Activated CD4-positive, alpha-beta T cell treated with anti-CD3 and anti-CD28 coated beads, Interleukin-2, amount 50 U/mL, for 4 hours (primary cell): Measurements from ENCODE around the gene PLCG2.
"Not testable (repeated sequence)": the region's sequence is repeated elsewhere in the genome, so short reads cannot be mapped to it uniquely, and the experiment has no call there.

Experiments
- DNase-seq, 2 experiments: peaks; one replicate each; pipeline ENCODE4 v3.0.0-alpha.2; 2020

The PLCG2 gene

DNA sequence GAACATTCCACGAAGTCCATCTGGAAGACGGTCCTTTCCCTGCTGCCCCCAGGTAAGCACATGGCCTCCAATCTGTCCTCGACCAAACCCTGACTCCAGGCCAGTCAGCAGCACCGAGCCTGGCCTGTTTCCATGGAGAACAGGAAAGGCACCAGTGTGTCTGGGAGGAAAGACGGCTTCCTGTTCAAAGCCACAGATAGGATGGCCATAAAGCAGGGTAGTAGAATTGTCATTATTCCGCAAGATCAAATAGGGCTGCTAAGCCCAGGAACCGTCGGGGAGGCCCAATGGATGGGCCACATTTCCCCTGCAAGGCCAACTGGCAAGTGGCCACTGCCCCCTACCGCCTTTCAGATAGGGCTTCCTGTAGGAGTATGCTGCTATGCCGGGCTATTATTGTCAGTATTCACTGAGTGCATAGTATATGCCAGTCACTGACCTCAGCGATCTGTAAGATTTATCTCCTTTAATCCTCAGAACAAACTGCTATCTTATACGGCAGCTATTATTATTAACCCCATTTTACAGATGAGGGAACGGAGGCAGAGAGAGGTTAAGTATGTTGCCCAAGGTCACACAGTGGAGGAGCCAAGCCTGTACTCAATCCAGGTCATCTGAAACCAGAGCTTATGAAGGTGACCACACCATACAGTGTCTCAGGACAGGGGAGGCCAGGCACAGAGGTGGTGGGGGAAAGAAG lies 23.0 kb upstream of the PLCG2 start:
- no peak for DNase-seq

DNA sequence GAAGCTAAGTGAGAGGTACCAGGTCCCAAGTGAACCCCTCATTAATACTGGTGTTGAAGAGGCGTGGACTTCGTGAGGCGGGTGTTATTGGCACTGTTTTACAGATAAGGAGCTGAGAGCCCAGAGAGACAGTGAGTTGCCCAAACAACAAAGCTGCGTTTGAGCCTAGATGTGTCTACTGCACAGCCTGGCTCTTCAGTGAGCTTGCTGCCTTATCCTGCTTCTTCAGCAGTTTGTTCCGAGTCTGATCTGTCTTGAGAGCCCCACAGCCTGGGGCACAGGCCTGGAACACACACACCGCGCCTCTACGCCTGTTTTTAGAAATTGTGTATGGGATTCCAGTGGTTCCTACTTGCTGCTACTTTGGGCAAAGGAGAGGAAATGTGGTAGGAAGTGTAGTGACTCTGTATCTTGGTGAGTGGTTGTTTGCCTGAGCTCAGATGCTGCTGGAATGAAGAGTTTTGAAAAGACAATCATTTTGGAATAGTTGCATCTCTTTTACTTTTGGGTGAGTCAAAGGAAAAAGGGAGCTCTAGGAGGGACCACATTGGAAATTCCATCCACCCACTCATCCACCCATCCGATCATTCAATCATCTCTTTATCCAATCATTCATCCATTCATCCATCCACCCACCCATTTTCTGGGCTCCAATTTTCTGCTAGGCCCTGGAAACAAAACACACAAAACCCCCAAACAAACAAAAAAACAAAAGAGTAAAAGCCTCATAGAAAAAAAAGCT lies 22.3 kb upstream of the PLCG2 start:
- DNase-seq = no peak

DNA sequence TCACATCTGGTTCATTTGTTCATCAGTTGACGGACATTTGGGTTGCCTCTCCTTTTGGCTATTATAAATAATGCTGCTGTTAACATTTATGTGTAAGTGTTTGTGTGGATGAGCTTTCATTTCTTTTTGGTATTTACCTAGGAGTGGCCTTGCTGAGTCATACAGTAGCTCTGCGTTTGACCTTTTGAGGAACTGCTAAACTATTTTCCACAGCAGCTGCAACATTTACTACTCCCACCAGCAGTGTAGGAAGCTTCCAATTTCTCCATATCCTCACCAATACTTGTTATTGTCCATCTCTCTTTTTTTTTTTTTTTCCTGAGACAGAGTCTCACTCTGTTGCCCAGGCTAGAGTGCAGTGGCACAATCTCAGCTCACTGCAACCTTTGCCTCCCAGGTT lies 20.7 kb upstream of the PLCG2 start:
- no peak for DNase-seq

DNA sequence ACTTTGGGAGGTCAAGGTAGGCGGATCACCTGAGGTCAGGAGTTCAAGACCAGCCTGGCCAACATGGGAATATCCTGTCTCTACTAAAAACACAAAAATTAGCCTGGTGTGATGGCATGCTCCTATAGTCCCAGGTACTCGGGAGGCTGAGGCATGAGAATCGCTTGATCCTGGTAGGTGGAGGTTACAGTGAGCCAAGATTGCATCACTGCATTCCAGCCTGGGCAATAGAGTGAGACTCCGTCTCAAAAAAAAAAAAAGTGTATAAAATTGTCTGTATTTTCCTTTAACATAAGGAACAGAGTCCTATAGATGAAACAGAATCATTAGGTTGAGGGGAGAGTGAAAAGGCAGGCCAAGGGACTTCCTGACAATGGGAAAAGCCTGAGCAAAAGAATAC lies 16.8 kb upstream of the PLCG2 start:
- DNase-seq = not testable (repeated sequence)

DNA sequence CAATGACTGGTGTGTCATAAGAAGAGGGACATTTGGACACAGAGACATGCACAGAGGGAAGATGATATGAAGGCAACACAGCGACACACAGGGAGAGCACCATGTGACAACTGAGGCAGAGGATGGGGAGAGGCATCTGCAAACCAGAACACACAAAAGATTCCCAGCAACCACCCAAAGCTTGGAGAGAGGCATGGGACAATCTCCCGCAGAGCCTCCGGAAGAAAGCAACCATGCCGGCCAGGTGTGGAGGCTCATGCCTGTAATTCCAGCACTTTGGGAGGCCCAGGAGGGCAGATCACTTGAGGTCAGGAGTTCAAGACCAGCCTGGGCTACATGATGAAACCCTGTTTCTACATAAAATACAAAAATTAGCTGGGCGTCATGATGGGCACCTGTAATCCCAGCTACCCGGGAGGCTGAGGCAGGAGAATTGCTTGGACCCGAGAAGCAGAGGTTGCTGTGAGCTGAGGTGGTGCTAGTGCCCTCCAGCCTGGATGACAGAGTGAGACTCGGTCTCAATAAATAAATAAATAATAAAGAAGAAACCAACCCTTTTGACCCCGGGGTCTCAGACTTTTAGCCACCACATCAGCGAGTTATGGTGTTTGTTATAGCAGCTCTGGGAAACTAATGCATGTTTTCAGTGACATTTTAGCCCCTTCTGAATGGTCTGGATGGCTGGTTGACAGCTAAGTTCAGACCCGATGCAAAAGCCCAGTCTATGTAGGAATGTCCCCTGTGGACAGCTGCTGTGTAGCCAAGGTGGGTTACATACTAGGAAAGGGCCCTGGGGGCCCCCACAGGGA lies 13.8 kb upstream of the PLCG2 start:
- DNase-seq = no peak

DNA sequence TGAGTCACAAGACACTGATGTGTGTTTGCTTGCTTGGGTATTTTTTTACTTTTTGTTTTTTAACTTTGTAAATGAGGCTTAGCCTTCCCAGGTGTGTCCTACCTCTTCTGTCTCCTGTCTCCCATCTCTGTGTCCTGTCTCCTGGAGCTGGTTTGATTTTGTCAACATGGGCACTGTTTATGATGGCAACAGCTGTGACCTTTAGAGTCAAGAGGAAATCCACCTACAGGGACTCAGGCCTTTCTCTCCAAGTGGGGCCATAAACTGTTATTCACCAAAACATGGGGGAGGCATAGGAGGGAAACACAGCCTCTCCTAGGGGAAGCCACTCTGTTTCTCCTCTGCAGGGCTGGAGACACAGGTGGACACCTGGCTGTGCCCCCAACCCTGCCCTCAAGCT lies 13.1 kb upstream of the PLCG2 start:
- no peak for DNase-seq

DNA sequence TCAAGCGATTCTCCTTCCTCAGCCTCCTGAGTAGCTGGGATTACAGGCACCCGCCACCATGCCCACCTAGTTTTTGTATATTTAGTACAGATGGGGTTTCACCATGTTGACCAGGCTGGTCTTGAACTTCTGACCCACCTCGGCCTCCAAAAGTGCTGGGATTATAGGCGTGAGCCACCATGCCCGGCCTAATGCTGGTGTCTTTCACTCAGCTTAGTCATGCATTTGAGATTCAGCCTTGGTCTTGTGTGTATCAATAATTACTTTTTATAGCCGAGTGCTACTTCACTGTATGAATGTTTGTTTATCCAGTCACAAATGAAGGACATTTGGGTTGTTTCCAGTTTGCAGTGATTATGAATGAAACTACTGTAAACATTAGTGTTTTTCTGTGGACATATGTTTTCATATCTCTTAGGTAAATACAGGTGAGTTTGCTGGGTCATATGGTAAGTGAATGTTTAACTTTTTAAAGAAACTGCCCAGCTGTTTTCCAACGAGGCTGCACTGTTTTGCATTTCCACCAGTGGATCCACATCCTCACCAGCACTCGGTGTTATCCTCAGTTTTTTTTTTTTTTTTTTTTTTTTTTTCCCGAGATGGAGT lies 11.0 kb upstream of the PLCG2 start:
- no peak for DNase-seq

DNA sequence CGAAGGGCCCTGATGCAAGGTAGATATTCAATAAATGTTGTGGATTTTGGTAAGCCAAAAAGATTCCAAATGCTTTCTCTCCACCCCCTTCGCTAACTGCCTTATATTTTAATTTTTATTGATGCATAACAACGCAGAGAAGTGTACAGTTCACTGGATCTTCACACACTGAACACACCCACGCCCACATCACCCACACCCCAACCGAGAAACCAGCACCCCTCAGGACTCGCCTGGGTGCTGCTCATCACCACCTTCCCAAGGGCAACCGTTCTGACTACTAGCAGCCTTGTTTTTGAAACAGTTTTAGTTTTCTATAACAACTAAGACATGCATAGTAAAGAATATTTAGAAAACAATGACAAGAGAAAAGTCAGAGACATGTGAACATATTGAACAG lies 9.1 kb upstream of the PLCG2 start:
- DNase-seq = no peak

DNA sequence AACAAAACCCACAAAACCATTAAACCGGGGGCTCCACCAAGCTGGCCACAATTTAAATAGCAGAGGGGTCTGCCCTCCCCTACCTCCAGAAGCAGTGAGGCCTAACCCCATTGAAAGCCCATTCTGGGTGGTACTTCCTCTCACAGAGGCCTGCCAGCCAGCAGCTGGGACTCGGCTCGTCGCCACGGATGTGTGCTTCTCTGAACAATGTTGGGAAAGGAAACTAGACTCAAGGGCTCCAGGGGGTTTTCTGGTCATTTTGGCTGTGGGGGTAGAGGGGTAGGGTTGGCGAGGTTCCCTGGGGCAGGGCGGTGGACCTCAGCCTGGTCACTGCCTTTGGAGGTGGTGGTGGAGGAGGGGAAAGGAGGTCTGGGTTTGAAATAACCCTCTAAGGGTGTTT lies 4.7 kb upstream of the PLCG2 start:
- DNase-seq = no peak

DNA sequence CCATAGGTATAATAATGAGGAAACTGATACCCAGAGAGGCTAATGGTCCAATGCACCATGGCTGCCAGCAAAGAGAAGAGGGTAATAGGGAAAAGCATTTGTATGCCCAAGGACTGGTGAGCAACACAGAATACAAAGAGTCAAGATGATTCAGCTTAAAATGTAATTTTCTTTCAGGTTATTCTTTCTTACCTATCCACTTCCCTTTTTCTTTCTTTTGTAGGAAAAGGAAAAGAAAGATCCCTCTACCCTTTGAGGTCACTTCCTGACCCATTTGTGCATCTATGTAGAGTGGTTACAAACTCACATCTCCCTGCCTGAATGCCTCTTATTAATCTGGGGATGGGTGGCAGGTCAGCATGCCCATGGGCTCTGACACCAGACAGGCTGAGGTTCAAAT lies 3.5 kb upstream of the PLCG2 start:
- DNase-seq = no peak

DNA sequence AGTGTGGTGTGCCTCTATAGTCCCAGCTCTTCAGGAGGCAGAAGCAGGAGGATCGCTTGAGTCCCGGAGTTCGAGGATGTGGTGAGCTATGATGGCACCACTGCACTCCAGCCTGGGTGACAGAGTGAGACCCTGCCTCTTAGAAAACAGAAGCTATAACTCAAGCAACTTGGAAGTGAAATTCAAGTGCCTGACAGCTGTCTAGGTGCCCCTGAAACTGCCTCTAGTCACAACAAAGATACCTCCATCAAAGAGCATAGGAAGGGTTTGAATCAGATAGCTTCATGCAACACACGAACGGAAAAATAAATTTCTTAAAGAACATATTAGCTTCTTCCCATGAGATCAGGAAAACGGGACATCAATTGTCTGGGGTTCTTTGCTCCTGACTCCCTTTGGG lies 860 bp upstream of the PLCG2 start:
- no peak for DNase-seq

DNA sequence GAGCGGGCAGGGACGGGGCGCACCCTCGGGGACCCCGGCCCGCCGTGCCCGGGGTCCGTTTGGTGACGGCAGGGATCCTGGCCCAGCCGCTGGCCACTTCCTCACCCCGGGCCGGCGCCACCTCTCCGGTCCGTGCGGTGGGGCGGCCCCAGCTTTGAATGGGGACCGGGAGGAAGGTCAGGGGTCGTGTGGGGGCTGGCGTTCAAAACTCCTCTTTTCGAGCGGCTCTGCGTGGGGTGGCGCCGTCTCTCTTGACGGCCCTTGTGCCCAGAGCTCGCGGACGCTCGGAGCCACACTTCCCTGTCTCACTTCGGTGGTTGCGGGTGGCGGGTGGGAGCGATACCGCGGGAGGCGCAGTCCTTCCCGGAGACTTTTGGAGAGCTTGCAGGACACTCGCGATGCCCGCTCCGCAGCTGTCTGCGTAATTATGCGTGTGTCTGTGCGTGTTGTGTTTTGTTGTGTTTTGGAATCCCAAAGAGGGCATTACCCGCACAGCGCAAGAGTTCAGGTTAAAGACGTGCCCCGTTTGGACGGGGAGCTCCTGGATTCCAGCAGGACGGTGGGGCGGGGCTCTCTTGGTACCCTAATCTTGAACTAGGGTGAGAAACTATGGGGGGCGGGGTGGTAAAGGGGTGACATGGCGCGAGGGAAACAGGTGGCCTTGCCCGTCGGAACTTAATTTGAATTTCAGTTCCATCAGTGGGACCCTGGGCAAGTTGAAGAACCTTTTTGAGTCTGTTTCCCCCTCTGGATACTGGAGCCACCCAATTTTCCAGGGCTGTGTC lies 637 bp downstream of the PLCG2 start:
- no peak for DNase-seq

DNA sequence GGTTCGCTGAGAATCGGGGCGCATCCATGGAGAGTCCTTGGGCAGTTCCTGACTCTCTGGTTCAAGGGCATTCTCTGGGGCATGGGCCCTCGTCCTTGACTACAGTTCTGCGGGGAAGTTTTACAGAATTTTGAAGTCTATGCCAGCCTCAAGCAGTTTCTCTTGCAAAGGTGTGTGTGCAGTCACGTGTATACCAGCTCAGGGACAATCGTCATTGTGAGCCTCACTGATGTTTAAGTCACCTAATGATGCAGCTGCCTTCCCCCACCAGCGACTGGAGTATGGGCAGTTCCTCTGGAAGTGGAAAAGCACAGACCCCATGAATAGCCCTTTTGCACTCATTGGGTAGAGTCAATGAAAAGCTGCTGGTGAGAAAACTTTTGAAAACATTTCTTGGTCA lies 1.3 kb downstream of the PLCG2 start:
- no peak for DNase-seq

DNA sequence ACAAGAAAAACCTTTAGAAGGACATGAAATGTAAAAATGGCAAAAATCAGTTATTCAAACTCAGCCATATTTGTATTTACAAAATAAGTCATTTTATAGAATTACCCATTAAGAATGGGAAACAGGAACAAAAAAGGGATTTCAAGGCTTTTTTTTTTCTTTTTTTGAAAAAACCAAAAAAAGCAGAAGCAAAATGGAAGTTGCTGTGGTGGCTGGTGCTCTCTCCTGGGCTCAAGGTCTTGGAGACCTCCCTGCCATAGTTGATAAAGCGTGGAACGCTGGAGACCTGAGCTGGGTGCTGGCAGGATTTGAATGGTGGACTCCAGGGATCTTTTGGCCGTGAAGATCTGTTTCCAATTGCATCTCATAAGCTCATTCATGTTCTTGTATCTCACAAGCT lies 3.1 kb downstream of the PLCG2 start:
- no peak for DNase-seq

DNA sequence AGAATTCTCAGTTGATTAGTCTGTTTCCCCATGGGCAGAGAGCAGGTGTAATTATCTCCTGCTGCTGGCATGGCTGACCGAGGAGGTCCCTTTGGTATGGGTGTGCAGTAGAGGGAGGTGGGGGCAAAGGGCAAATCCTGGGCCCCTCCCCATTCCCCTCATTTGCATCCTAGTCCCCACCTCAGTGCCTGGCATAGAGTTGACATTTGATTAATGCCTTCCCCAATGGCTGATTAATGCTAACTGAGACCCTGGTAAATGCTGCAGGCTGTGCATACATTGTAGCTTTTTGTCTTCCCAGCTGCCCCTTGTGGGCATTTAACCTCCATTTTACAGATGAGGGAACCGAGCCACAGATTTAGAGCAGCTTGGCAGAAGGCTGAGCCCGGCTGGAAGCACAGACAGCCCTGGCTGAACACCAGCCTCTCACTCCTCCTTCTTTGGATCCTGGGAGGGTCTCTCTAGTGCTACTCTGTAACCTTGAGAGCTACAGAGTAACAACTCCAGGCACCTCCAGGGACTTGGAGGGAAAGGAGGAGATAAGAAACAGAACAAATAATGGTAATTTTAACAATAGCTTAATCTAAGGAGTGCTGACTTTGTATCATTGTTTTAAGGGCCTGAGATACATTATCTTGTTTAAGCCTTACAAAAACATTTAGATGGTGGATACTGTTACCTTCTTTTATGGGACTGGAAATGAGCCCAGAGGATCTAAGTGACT lies 5.1 kb downstream of the PLCG2 start:
- no peak for DNase-seq

DNA sequence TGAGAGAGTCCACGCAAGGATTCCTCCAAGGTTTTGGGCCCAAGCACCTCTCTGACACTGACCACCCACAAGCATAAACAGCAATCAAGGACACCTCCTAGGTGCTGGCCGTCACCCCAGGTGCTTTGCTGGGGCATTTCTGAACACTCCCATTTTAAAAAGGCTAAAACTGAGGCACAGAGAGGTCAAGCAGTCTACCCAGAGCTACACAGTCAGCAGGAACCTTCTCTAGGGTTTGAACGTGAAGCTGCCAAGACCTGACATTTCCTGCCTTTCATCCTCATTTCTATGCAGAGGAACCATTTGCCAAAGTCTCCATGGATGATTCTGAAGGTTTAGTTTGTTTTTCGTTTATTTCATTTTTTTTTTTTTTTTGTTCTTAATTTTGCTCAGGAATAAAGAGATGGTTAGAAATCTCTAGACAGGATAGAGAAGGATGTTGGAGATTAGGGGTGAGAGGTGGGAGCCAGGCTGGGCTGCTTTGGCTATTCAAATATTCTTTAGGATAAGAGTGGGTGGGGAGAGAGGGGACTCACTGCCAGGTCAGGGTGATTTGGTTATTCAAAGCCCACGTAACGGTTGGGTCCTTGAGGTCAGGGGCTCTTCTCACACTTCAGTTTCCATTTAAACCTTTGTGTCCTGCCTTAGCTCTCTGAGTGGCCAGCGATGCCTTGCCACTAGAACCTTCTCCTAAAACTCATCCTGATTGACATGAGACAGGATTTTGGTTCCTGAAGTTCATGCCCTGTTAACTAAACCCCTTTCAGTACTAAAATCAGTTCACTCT lies 6.2 kb downstream of the PLCG2 start:
- DNase-seq = no peak

DNA sequence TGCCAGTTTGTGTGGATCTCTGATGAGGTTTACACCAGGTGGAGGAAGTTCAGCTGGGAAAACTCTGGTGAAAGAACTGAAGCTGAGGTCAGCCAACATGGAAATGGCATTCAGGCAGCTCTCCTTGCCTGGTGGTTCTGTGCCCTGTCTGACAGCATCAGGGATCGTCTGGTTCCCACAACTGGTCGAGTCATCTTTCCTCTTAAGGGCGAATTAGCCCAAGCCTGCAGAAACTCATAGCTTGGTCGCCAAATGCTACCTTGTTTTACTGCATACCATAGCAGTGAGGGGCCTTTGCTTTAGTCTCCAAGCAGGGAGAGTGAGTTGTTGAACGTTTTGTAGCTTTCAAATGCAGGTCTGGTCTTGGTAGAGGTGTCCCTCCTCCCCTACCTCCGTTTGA lies 7.2 kb downstream of the PLCG2 start:
- no peak for DNase-seq

DNA sequence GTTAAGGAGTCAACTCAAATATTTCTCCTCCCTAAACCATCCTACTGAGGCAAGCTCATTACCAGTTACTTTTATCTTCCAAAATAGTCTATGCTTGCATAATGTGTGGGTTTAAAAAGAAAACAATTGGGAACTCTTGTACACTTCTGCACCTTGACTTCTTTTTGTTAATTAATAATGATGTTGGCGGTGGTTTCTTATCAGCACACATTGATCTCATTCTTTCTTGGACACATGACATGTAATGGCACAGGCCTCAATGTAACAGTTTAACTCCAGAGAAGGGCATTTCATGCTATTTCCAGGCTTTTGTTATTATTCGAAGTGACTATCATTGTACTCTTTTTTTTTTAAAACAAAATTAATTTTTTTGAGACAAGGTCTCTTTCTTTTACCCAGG lies 7.8 kb downstream of the PLCG2 start:
- DNase-seq = no peak

DNA sequence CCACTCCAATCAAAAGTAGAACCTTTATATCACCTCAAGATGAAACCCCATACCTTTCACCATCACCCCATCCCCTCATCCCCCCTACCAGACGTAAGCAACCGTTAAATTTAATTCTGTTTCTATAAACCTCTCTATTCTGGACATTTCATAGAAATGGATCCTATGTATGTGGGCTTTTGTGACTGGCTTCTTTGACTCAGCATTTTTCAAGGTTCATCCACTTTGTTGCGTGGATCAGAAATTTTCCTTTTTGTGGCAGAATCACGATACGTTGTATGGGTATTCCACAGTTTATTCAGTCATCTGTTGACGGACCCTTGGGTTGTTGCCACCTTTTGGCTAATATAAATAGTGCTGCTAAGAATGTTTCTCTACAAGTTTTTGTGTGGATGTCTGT lies 8.6 kb downstream of the PLCG2 start:
- DNase-seq = no peak

DNA sequence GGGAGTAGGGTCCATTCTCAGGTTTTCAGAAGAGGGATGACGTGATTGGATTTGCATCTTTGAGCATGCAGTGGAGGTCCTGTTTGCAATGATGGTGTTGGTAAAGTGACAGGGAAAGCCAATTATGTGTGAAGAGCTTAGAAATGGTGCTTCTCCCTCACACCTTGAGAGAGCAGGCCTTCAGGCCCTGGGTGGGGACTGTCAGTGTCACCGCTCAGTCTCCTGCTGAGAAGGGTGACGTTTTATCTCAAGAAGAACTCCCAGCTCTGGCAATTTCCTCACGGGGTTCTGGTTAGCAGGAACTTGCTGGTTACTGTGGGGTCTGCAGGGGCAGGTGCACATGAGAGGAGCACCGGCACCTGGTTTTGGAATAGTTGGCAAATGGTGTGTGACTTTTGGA lies 11.2 kb downstream of the PLCG2 start:
- DNase-seq = no peak

DNA sequence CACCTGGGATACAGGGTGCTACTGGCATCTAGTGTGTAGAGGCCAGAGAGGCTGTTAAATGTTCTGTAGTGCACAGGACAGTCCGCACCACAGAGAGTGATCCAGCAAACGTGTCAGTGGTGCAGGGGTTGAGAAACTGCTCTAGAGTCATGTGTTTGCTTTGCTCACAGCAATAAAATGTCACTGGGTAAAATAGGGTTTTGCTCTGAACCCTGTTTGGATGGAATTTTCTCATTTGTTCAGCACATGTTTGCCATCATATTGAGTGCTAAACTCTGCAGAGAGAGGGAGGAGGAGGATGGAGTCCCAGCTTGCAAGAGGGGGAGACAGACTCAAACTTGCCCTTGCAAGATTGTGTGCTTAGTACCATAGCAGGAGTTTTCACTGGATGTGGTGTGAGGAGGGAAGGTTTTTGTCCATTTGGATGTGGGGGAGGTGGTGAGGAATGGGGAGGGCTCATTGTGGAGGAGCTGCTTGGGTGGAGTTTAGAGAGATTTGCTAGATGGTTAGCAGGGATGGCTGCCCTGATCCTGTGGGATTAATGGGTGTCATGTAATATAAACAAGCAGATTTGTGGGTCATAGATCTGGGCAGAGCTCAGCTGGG lies 11.8 kb downstream of the PLCG2 start:
- no peak for DNase-seq
